Measurements from ENCODE around the gene CCDC138. TPM values are rescaled to one million over a fixed set of nuclear protein-coding genes. Genes with fewer than 3 reads are reported as not detected.

Gene CCDC138
- total and polyA plus RNA-seq, 2 of the 13 experiments (the other 11 are each of a cell fraction or from before 2014, with no cell fraction given), result 5.6 to 32.5 TPM

- Histone ChIP-seq H3K9me3 (ENCODE audit: low read length) (peaks cover 19% of the 10 kb centered on the region), H3K4me3 (replicated peaks in 1 of 3; ENCODE audit: insufficient read depth in 1 of 3, low read depth in 2 of 3, low read length in 3 of 3) (no peak overlapping the region), H3K4me1 (ENCODE audit: insufficient read depth, low read length) (no peaks in the 10 kb centered on the region), H3K36me3 (replicated peaks in 1 of 2; ENCODE audit: control insufficient read depth in 1 of 2, insufficient read depth in 2 of 2, low read length in 2 of 2) (peaks cover 13 to 22% of the 10 kb centered on the region in 2 experiments; a peak in 4 of 5 replicates), H3K79me2 (ENCODE audit: insufficient read depth, low read length) (no peaks in the 10 kb centered on the region), H4K20me1 (ENCODE audit: insufficient read depth, low read length) (no peaks in the 10 kb centered on the region), H2AFZ (ENCODE audit: low read length) (no peak overlapping the region), H3K27me3 (ENCODE audit: control insufficient read depth in 1 of 2, insufficient read depth in 2 of 2, low read length in 2 of 2) (no peaks in the 10 kb centered on the region), H3K4me2 (ENCODE audit: low read depth, low read length) (no peak overlapping the region), H3K9ac (ENCODE audit: insufficient read depth, low read depth, low read length) (no peak overlapping the region), H3K27ac (ENCODE audit: extremely low read length, insufficient read depth, low read length) (no peak overlapping the region)
- no peak for TF ChIP-seq SMAD9 (CRISPR knock-in tag; IDR thresholded peaks at IDR 0.05)
- no peak for TF ChIP-seq ZKSCAN5 (CRISPR knock-in tag; IDR thresholded peaks at IDR 0.05)
- no peak for TF ChIP-seq ARID5B (CRISPR knock-in tag; IDR thresholded peaks at IDR 0.05)
- no peak for TF ChIP-seq ZNF576 (CRISPR knock-in tag; IDR thresholded peaks at IDR 0.05)
- TF ChIP-seq MEIS2 (CRISPR knock-in tag; IDR thresholded peaks at IDR 0.05), result no peak
- TF ChIP-seq ATAD3A (CRISPR knock-in tag; IDR thresholded peaks at IDR 0.05), result no peak
- no peak for TF ChIP-seq SP5 (CRISPR knock-in tag; IDR thresholded peaks at IDR 0.05; ENCODE audit: borderline replicate concordance, low read depth)
- no peak for TF ChIP-seq E2F2 (CRISPR knock-in tag; IDR thresholded peaks at IDR 0.05; ENCODE audit: borderline replicate concordance)
- TF ChIP-seq IKZF5 (CRISPR knock-in tag; IDR thresholded peaks at IDR 0.05), result no peak
- no peak for TF ChIP-seq JARID2 (CRISPR knock-in tag; IDR thresholded peaks at IDR 0.05; ENCODE audit: insufficient replicate concordance)
- no peak for TF ChIP-seq NFKBIZ (CRISPR knock-in tag; IDR thresholded peaks at IDR 0.05)
- TF ChIP-seq MXD4 (CRISPR knock-in tag; IDR thresholded peaks at IDR 0.05), result no peak
- TF ChIP-seq AGO2 (optimal IDR thresholded peaks at IDR 0.05; ENCODE audit: low read depth, low read length), result no peak
- no peak for TF ChIP-seq NR2F2 (IDR thresholded peaks at IDR 0.05; ENCODE audit: borderline replicate concordance, low read depth)
- TF ChIP-seq PHF20 (CRISPR knock-in tag; IDR thresholded peaks at IDR 0.05), result no peak
- TF ChIP-seq NAIF1 (CRISPR knock-in tag; IDR thresholded peaks at IDR 0.05; ENCODE audit: borderline replicate concordance), result no peak
- TF ChIP-seq SUZ12 (IDR thresholded peaks at IDR 0.05; ENCODE audit: low read depth, low read length), result no peak
- WGBS (ENCODE audit: low lambda C conversion rate), result 97% methylated on average over 3 of the region's 3 CpGs
- CTCF ChIA-PET (ENCODE audit: low intra/inter-chr PET ratio, low total read pairs), result no interaction called here
- POLR2A ChIA-PET, result no interaction called here
- no peak for FAIRE-seq
- intact Hi-C loops (cut with micrococcal nuclease; ENCODE audit: unreplicated experiment) (no loop called here), in situ Hi-C loops (cut with HindIII; ENCODE audit: extremely low pct_ligation_motif_present, low pct_unique_long_range_greater_than_20kb) (no loop called here)
- DNase-seq (ENCODE audit: low spot score), result no peak
- no TSS peak for BruUV-seq (replicated peaks)
- ATAC-seq, result no peak
These were observed 83.0 kb downstream of the CCDC138 start for GRCh38 chr2:108869542-108869941.

All from HepG2 (cell line).